RPMI8226 (cell line): Measurements from ENCODE around the gene MPRIP.
"Not testable (repeated sequence)": the region's sequence is repeated elsewhere in the genome, so short reads cannot be mapped to it uniquely, and the experiment has no call there.

Experiments used
- DNase-seq: peaks from one replicate; pipeline ENCODE4 v3.0.0-alpha.2; 2015

The MPRIP gene

GRCh38 chr17:17173921-17174320 is 131.7 kb downstream of the MPRIP start:
- DNase-seq, result no peak

GRCh38 chr17:17175340-17175739 is 133.1 kb downstream of the MPRIP start:
- no peak for DNase-seq

- no peak for DNase-seq
These were observed 133.7 kb downstream of the MPRIP start for GRCh38 chr17:17175917-17176316.

GRCh38 chr17:17176341-17176740 is 134.1 kb downstream of the MPRIP start:
- no peak for DNase-seq

- no peak for DNase-seq
These were observed 134.9 kb downstream of the MPRIP start for GRCh38 chr17:17177176-17177575.

GRCh38 chr17:17179371-17179827 is 137.1 kb downstream of the MPRIP start:
- DNase-seq, result no peak

- DNase-seq, result no peak
These were observed 137.9 kb downstream of the MPRIP start for GRCh38 chr17:17180141-17180603.

- DNase-seq, result no peak
These were observed 138.7 kb downstream of the MPRIP start for GRCh38 chr17:17180741-17181525.

- DNase-seq, result no peak
These were observed 139.7 kb downstream of the MPRIP start for GRCh38 chr17:17181666-17182597.

GRCh38 chr17:17182598-17183136 is 140.4 kb downstream of the MPRIP start:
- no peak for DNase-seq

- no peak for DNase-seq
These were observed 141.5 kb downstream of the MPRIP start for GRCh38 chr17:17183744-17184143.

- not testable (repeated sequence) for DNase-seq
These were observed 142.9 kb downstream of the MPRIP start for GRCh38 chr17:17184985-17185757.

- no peak for DNase-seq
These were observed 143.8 kb downstream of the MPRIP start for GRCh38 chr17:17186051-17186450.

GRCh38 chr17:17186551-17187505 is 144.6 kb downstream of the MPRIP start:
- DNase-seq, result no peak

- no peak for DNase-seq
These were observed 146.3 kb downstream of the MPRIP start for GRCh38 chr17:17188586-17188985.

- DNase-seq, result no peak
These were observed 147.3 kb downstream of the MPRIP start for GRCh38 chr17:17189559-17189958.

- DNase-seq, result no peak
These were observed 147.9 kb downstream of the MPRIP start for GRCh38 chr17:17190188-17190587.

- DNase-seq, result no peak
These were observed 149.1 kb downstream of the MPRIP start for GRCh38 chr17:17191346-17191792.

- no peak for DNase-seq
These were observed 149.7 kb downstream of the MPRIP start for GRCh38 chr17:17191961-17192381.

- DNase-seq, result not testable (repeated sequence)
These were observed 153.2 kb downstream of the MPRIP start for GRCh38 chr17:17195466-17195865.

- no peak for DNase-seq
These were observed 154.5 kb downstream of the MPRIP start for GRCh38 chr17:17196776-17197175.
